Mucosa of rectum (tissue), 2 donors: ENCODE results near the gene SMIM34.
"Not testable (repeated sequence)": the region's sequence is repeated elsewhere in the genome, so short reads cannot be mapped to it uniquely, and the experiment has no call there.

ENCODE experiments used
- H3K27ac ChIP-seq, 2 donors: one replicate each; pipeline ENCODE4 v1.7.0; 2013; ENCODE audit warnings: inconsistent platforms in 2 of 2, low read depth in 2 of 2, low read length in 2 of 2
- H3K27me3 ChIP-seq, 2 donors: one replicate each; pipeline ENCODE4 v1.7.0; 2013; ENCODE audit warnings: low read length in 2 of 2; ENCODE audit not compliant: control insufficient read depth in 2 of 2, insufficient read depth in 2 of 2
- H3K36me3 ChIP-seq, 2 donors: one replicate each; pipeline ENCODE4 v1.7.0; 2013; ENCODE audit warnings: low read length in 2 of 2; ENCODE audit not compliant: control insufficient read depth in 2 of 2, insufficient read depth in 2 of 2
- H3K4me1 ChIP-seq, 2 donors: one replicate each; pipeline ENCODE4 v1.7.0; 2013; ENCODE audit warnings: low read length in 2 of 2, mild to moderate bottlenecking in 1 of 2; ENCODE audit not compliant: control insufficient read depth in 2 of 2, insufficient read depth in 2 of 2
- H3K4me3 ChIP-seq, 2 donors: one replicate each; pipeline ENCODE4 v1.7.0; 2013; ENCODE audit warnings: low read length in 2 of 2
- H3K9ac ChIP-seq, 2 donors: one replicate each; pipeline ENCODE4 v1.7.0; 2013; ENCODE audit warnings: low read length in 2 of 2, low read depth in 1 of 2, mild to moderate bottlenecking in 1 of 2
- H3K9me3 ChIP-seq, 2 donors: one replicate each; pipeline ENCODE4 v1.7.0; 2013; ENCODE audit warnings: low read length in 2 of 2; ENCODE audit not compliant: control insufficient read depth in 2 of 2
- donor health status: healthy.
- donor health status: Normal muscosa, but diverticular disease.

SMIM34 gene

GRCh38 chr21:34374940-34375618, 48.7 kb downstream of the SMIM34 start, which contains the start of gene SMIM11:
SMIM11 (plus strand) TSS chr21:34375507; CDS start chr21:34379505, 3,998 bp downstream.
- H3K27me3 ChIP-seq, H3K9me3 ChIP-seq, H3K9ac ChIP-seq, H3K27ac ChIP-seq, H3K4me1 ChIP-seq, H3K36me3 ChIP-seq, H3K4me3 ChIP-seq: not testable (repeated sequence)

DNA sequence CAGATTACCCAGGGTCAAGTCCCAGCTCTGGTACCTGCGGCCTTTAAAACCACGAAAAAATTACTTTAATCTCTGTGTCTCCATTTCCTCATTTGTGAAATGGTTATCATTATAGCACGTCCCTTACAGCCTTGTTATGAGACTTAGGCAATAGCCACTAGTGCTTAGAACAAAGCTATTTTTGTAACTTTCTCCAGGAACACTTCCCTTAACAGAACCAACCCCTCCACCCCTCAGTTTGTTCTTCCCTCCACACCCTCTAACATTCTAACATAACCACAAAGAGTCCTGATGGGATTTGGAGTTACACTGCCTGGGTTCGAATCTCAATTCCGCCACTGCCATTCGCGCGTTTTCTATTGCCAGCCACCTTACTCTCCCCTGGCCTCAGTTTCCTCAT, 49.3 kb downstream of the SMIM34 start:
- not testable (repeated sequence) for H3K4me1 ChIP-seq, H3K9me3 ChIP-seq

DNA sequence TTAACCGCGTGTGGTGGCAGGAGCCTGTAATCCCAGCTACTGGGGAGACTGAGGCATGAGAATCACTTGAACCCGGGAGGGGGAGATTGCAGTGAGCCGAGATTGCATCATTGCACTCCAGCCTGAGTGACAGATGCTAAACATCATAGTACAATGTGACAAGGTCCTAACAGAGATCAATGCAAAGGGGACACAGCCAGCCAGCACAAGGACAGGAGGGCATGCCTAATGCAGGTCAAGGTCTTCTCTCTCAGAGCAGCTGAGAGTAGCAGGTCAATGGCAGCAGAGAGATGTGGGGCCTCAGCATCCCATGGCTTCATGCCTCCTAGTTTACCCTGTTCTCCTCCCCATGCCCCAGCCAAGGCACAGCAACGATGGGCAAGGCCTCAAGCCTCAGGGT, 51.4 kb downstream of the SMIM34 start:
- H3K27me3 ChIP-seq, result no peaks in the 10 kb centered on the region
- no peaks in the 10 kb centered on the region for H3K9me3 ChIP-seq
- no peaks in the 10 kb centered on the region for H3K36me3 ChIP-seq
- H3K27ac ChIP-seq, result no peak overlapping the region
- H3K4me1 ChIP-seq, result no peaks in the 10 kb centered on the region
- H3K4me3 ChIP-seq, result no peak overlapping the region
- H3K9ac ChIP-seq, result no peak overlapping the region

More for the DNA sequence above, 49.3 kb downstream of the SMIM34 start:
- not testable (repeated sequence) for H3K36me3 ChIP-seq, H3K9ac ChIP-seq, H3K27ac ChIP-seq, H3K4me3 ChIP-seq, H3K27me3 ChIP-seq

GRCh38 chr21:34369741-34370140, 54.0 kb downstream of the SMIM34 start:
- Histone ChIP-seq H3K9ac (no peak overlapping the region), H3K4me3 (no peak overlapping the region), H3K36me3 (no peaks in the 10 kb centered on the region), H3K27ac (no peak overlapping the region), H3K4me1 (no peaks in the 10 kb centered on the region), H3K27me3 (no peaks in the 10 kb centered on the region), H3K9me3 (no peaks in the 10 kb centered on the region)
